Activated CD8-positive, alpha-beta T cell treated with anti-CD3 and anti-CD28 coated beads for 36 hours (primary cell): Measurements from ENCODE around the gene POLR2F. TPM values are rescaled to one million over a fixed set of nuclear protein-coding genes. Genes with fewer than 3 reads are reported as not detected.

Experiments used
- ATAC-seq: fragments of 200-7000 bp; cut with Tn5 transposase; one replicate; pipeline ENCODE4 v1.10.0; 2021; ENCODE audit warnings: mild to moderate bottlenecking, moderate library complexity
- CTCF ChIA-PET: fragments of 350-600 bp; sonication (Branson Sonifier 250); formaldehyde crosslinking; loops from one replicate; lab custom pipeline; 2021; ENCODE audit warnings: antibody characterized with exemption; lab: Charles Lee
- POLR2A ChIA-PET: fragments of 350-600 bp; sonication (Branson Sonifier 250); formaldehyde crosslinking; loops from one replicate; lab custom pipeline; 2021; ENCODE audit warnings: antibody characterized with exemption; lab: Charles Lee
- DNase-seq: peaks from one replicate; pipeline ENCODE4 v3.0.0-alpha.2; 2020
- H3K27ac Mint-ChIP-seq: one replicate; pipeline ENCODE4 v1.8.0; 2021; ENCODE audit warnings: mild to moderate bottlenecking, mixed read lengths
- H3K27me3 Mint-ChIP-seq: one replicate; pipeline ENCODE4 v1.8.0; 2021; ENCODE audit warnings: mixed read lengths
- H3K36me3 Mint-ChIP-seq: one replicate; pipeline ENCODE4 v1.8.0; 2021; ENCODE audit warnings: low read depth, mixed read lengths
- H3K4me1 Mint-ChIP-seq: one replicate; pipeline ENCODE4 v1.8.0; 2021; ENCODE audit warnings: low read depth, mixed read lengths
- H3K4me3 Mint-ChIP-seq: one replicate; pipeline ENCODE4 v1.8.0; 2021; ENCODE audit warnings: mild to moderate bottlenecking, moderate library complexity, mixed read lengths
- H3K9me3 Mint-ChIP-seq: one replicate; pipeline ENCODE4 v1.8.0; 2021; ENCODE audit warnings: mixed read lengths
- CTCF ChIP-seq: fragments of 200-600 bp; IDR thresholded peaks from one replicate; pipeline ENCODE4 v1.8.0; 2022; ENCODE audit warnings: antibody characterized with exemption, mild to moderate bottlenecking
- intact Hi-C: fragments of 100-400 bp; cut with micrococcal nuclease; formaldehyde crosslinking; loops from one replicate; pipeline ENCODE4 v1.10.0; 2022
- total RNA-seq, 2 experiments: library from RNA; stranded (reverse); gene quantifications; one replicate each; pipeline ENCODE4 v1.2.3, GENCODE V29; 2021

Gene POLR2F
- total RNA-seq, 2 experiments from 2014 or later: 82.2 to 85.4 TPM

GRCh38 chr22:37982151-37982785, 28.8 kb downstream of the POLR2F start:
- DNase-seq: no peak
- intact Hi-C loops: no loop called here
- no peaks in the 10 kb centered on the region for H3K36me3 Mint-ChIP-seq
- no peak for ATAC-seq
- H3K4me1 Mint-ChIP-seq: no peaks in the 10 kb centered on the region
- CTCF ChIA-PET: no interaction called here
- H3K27ac Mint-ChIP-seq: no peak overlapping the region
- H3K4me3 Mint-ChIP-seq: no peak overlapping the region
- POLR2A ChIA-PET: interaction anchor here (1.3 kb wide), 1 partner anchor 10 kb away, joined by 3 read pairs; no protein-coding TSS in a partner anchor
- no peaks in the 10 kb centered on the region for H3K9me3 Mint-ChIP-seq
- no peak for TF ChIP-seq CTCF
- H3K27me3 Mint-ChIP-seq: no peaks in the 10 kb centered on the region

GRCh38 chr22:37982938-37983859, 29.7 kb downstream of the POLR2F start:
- intact Hi-C loops: no loop called here
- ChIA-PET POLR2A (interaction anchor here (1.3 kb wide), 1 partner anchor 11 kb away, joined by 3 read pairs; no protein-coding TSS in a partner anchor), CTCF (interaction anchor here (0.7 kb wide), 1 partner anchor 10 kb away, joined by 3 read pairs; no protein-coding TSS in a partner anchor)
- no peaks in the 10 kb centered on the region for H3K9me3 Mint-ChIP-seq
- DNase-seq (no peak), ATAC-seq (no peak)
- H3K36me3 Mint-ChIP-seq: no peaks in the 10 kb centered on the region
- TF ChIP-seq CTCF: peak; percentile 31
- no peak overlapping the region for H3K27ac Mint-ChIP-seq
- H3K4me1 Mint-ChIP-seq: no peaks in the 10 kb centered on the region
- no peaks in the 10 kb centered on the region for H3K27me3 Mint-ChIP-seq
- H3K4me3 Mint-ChIP-seq: no peak overlapping the region

GRCh38 chr22:37983860-37984791, 30.6 kb downstream of the POLR2F start, which contains the start of gene SOX10:
Gene SOX10, minus strand, starts transcription at chr22:37984555. Its CDS starts 771 bp downstream, at chr22:37983784.
- Mint-ChIP-seq H3K4me3 (no peak within 1 kb of the TSS), H3K9me3 (no peaks in the 10 kb centered on the region), H3K36me3 (no peaks in the 10 kb centered on the region), H3K27ac (no peak within 1 kb of the TSS), H3K4me1 (no peaks in the 10 kb centered on the region), H3K27me3 (no peaks in the 10 kb centered on the region)
- ChIA-PET CTCF (no interaction called here), POLR2A (no interaction called here)
- intact Hi-C loops: no loop called here
- DNase-seq: no peak
- no peak for ATAC-seq
- no peak for TF ChIP-seq CTCF

- POLR2A ChIA-PET: no interaction called here
- Mint-ChIP-seq H3K36me3 (no peaks in the 10 kb centered on the region), H3K9me3 (no peaks in the 10 kb centered on the region), H3K4me1 (no peaks in the 10 kb centered on the region), H3K27me3 (no peaks in the 10 kb centered on the region), H3K27ac (no peak overlapping the region), H3K4me3 (no peak overlapping the region)
- ATAC-seq (no peak), DNase-seq (no peak)
- CTCF ChIA-PET: no interaction called here
- no peak for TF ChIP-seq CTCF
- intact Hi-C loops: no loop called here
These were observed 31.6 kb downstream of the POLR2F start for GRCh38 chr22:37985050-37985585.
